Activated CD8-positive, alpha-beta T cell treated with anti-CD3 and anti-CD28 coated beads for 36 hours (primary cell): ENCODE results near the gene MMD. TPM values are rescaled to one million over a fixed set of nuclear protein-coding genes. Genes with fewer than 3 reads are reported as not detected.
"Not testable (repeated sequence)": the region's sequence is repeated elsewhere in the genome, so short reads cannot be mapped to it uniquely, and the experiment has no call there.

ENCODE experiments used
- ATAC-seq: fragments of 200-7000 bp; cut with Tn5 transposase; one replicate; pipeline ENCODE4 v1.10.0; 2021; ENCODE audit warnings: mild to moderate bottlenecking, moderate library complexity
- CTCF ChIA-PET: fragments of 350-600 bp; sonication (Branson Sonifier 250); formaldehyde crosslinking; loops from one replicate; lab custom pipeline; 2021; ENCODE audit warnings: antibody characterized with exemption; lab: Charles Lee
- POLR2A ChIA-PET: fragments of 350-600 bp; sonication (Branson Sonifier 250); formaldehyde crosslinking; loops from one replicate; lab custom pipeline; 2021; ENCODE audit warnings: antibody characterized with exemption; lab: Charles Lee
- DNase-seq: peaks from one replicate; pipeline ENCODE4 v3.0.0-alpha.2; 2020
- H3K27ac Mint-ChIP-seq: one replicate; pipeline ENCODE4 v1.8.0; 2021; ENCODE audit warnings: mild to moderate bottlenecking, mixed read lengths
- H3K27me3 Mint-ChIP-seq: one replicate; pipeline ENCODE4 v1.8.0; 2021; ENCODE audit warnings: mixed read lengths
- H3K36me3 Mint-ChIP-seq: one replicate; pipeline ENCODE4 v1.8.0; 2021; ENCODE audit warnings: low read depth, mixed read lengths
- H3K4me1 Mint-ChIP-seq: one replicate; pipeline ENCODE4 v1.8.0; 2021; ENCODE audit warnings: low read depth, mixed read lengths
- H3K4me3 Mint-ChIP-seq: one replicate; pipeline ENCODE4 v1.8.0; 2021; ENCODE audit warnings: mild to moderate bottlenecking, moderate library complexity, mixed read lengths
- H3K9me3 Mint-ChIP-seq: one replicate; pipeline ENCODE4 v1.8.0; 2021; ENCODE audit warnings: mixed read lengths
- intact Hi-C: fragments of 100-400 bp; cut with micrococcal nuclease; formaldehyde crosslinking; loops from one replicate; pipeline ENCODE4 v1.10.0; 2022
- total RNA-seq, 2 experiments: library from RNA; stranded (reverse); gene quantifications; one replicate each; pipeline ENCODE4 v1.2.3, GENCODE V29; 2021
- TF ChIP-seq, protein P1 (sequence below): fragments of 200-600 bp; IDR thresholded peaks from one replicate; pipeline ENCODE4 v1.8.0; 2022; ENCODE audit warnings: antibody characterized with exemption, mild to moderate bottlenecking

The MMD gene
- total RNA-seq, 2 experiments from 2014 or later = 27.0 to 39.3 TPM

DNA sequence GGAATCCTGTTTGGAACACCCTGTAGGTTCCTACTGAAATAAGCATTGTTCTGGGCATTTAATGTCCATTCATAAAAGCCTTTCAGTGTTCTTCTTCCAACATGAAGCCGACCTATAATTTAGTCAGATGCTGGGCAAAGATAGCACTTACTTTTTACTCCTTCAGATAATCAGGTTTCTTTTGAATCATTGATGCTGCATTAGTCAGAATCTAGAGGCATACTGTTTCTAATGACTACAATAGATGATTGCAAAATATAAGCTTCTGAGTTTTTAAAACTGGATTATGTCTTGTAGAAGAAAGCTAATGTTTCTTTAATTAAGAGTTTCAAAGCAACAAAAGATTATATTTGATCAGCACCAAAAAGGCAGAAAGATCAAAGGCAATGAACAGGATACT lies 16.0 kb downstream of the MMD start:
- DNase-seq (no peak), ATAC-seq (no peak)
- POLR2A ChIA-PET = no interaction called here
- Mint-ChIP-seq H3K9me3 (no peaks in the 10 kb centered on the region), H3K4me1 (no peaks in the 10 kb centered on the region), H3K27ac (no peak overlapping the region), H3K36me3 (peaks cover 55% of the 10 kb centered on the region), H3K4me3 (no peak overlapping the region), H3K27me3 (no peaks in the 10 kb centered on the region)
- CTCF ChIA-PET = interaction anchor here (1.3 kb wide), 1 partner anchor 109 kb away, joined by 5 read pairs; no protein-coding TSS in a partner anchor
- intact Hi-C loops = no loop called here
- TF ChIP-seq, protein P1, sequence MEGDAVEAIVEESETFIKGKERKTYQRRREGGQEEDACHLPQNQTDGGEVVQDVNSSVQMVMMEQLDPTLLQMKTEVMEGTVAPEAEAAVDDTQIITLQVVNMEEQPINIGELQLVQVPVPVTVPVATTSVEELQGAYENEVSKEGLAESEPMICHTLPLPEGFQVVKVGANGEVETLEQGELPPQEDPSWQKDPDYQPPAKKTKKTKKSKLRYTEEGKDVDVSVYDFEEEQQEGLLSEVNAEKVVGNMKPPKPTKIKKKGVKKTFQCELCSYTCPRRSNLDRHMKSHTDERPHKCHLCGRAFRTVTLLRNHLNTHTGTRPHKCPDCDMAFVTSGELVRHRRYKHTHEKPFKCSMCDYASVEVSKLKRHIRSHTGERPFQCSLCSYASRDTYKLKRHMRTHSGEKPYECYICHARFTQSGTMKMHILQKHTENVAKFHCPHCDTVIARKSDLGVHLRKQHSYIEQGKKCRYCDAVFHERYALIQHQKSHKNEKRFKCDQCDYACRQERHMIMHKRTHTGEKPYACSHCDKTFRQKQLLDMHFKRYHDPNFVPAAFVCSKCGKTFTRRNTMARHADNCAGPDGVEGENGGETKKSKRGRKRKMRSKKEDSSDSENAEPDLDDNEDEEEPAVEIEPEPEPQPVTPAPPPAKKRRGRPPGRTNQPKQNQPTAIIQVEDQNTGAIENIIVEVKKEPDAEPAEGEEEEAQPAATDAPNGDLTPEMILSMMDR = no peak

DNA sequence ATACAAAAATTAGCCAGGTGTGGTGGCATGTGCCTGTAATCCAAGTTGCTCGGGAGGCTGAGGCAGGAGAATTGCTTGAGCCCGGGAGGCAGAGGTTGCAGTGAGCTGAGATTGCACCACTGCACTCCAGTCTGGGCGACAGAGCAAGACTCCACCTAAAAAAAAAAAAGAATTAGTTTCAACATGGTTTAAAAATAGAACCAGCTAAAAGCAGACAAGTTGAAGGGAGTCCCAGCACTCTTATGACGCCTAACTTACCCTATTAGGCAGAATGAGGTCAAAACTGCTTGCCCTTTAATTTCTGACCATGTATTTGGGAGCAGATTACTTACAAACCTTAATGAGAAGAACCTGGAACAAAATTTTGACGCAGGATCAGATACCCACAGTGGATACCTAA lies 17.4 kb downstream of the MMD start:
- POLR2A ChIA-PET, intact Hi-C loops, H3K27ac Mint-ChIP-seq, DNase-seq, H3K4me1 Mint-ChIP-seq, H3K9me3 Mint-ChIP-seq, H3K4me3 Mint-ChIP-seq, ATAC-seq, H3K27me3 Mint-ChIP-seq: not testable (repeated sequence)
- CTCF ChIA-PET = interaction anchor here (0.6 kb wide), 1 partner anchor 1054 kb away, joined by 3 read pairs; no protein-coding TSS in a partner anchor
- peaks cover 43% of the 10 kb centered on the region for H3K36me3 Mint-ChIP-seq

DNA sequence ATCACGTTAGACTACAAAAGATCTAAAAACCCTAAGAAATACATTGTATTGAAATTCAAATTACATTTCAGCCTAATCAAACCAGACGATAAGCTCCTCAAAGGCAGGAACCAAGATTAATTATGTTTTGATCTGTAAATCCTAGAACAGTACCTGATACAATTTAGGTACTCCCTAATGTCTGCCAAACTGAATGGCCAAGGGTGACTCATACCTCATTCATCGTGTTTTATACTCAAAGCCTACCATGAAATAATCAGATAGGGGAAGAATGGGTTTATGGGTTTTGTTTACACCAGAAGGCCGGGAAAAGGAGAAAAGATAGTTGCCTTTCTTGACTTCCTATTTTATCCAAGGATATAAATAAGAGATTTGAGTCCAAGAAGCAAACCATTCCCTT lies 19.3 kb downstream of the MMD start:
- H3K4me1 Mint-ChIP-seq = no peaks in the 10 kb centered on the region

DNA sequence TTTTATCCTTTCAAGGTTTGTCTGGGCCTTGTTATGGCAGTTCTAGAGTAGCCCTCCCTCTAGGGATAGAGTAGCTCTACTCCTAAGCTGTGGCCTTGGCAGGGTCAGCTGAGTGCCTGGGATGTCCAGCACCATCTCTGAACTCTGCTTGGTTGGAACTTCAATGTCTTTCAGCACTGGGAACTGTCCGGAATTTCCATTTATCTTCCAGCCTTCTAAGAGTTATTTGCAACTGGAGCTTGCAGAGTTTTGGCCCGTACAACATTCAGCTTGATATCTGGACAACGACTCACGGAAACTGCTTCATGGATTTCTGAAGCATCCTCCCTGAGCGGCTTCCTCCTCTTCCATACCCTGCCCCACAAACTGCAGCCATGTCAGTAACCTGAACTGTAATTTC lies 22.9 kb downstream of the MMD start:
- CTCF ChIA-PET = interaction anchor here (1.1 kb wide), 1 partner anchor 116 kb away, joined by 3 read pairs; no protein-coding TSS in a partner anchor
- POLR2A ChIA-PET = no interaction called here
- Mint-ChIP-seq H3K36me3 (peaks cover 33% of the 10 kb centered on the region), H3K4me3 (no peak overlapping the region), H3K9me3 (no peaks in the 10 kb centered on the region), H3K4me1 (no peaks in the 10 kb centered on the region), H3K27me3 (no peaks in the 10 kb centered on the region), H3K27ac (no peak overlapping the region)
- TF ChIP-seq, protein P1 = no peak
- ATAC-seq (no peak), DNase-seq (no peak)
- intact Hi-C loops = no loop called here

More for the DNA sequence above, 19.3 kb downstream of the MMD start:
- POLR2A ChIA-PET = no interaction called here
- no peak overlapping the region for H3K27ac Mint-ChIP-seq
- no peak overlapping the region for H3K4me3 Mint-ChIP-seq
- CTCF ChIA-PET = no interaction called here
- no peaks in the 10 kb centered on the region for H3K9me3 Mint-ChIP-seq
- H3K27me3 Mint-ChIP-seq = no peaks in the 10 kb centered on the region
- intact Hi-C loops = no loop called here
- ATAC-seq (no peak), DNase-seq (no peak)
- H3K36me3 Mint-ChIP-seq = peaks cover 42% of the 10 kb centered on the region
- TF ChIP-seq, protein P1 = no peak

DNA sequence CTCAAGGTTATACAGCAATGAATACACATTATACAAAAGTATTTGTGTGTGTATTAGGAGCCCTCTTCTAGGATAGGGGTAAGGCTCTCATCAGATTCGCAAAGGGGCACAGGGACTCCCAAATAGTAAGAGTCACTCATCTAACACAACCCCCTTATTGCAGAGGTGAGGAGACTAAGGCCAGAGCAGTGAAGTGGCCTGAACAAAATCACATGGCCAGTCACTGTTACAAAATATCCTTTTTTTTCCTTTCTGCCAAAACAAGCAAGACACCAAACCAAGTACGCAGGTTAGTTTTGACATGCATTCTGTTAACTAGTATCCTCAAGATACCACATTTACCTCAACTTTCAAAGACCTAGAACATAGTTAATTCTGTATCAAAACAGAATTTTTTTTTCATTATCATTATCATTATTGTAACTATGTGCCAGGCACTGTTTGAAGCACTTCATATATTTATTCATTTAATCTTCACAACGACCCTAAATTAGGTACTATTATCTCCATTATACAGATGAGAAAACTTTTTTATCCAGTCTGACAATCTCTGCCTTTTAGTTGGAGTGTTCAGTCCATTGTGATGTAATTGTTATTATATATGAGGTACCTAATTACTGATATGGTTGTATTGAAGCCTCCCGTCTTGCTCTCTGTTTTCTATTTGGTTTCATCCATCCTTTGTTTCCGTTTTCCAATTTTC lies 25.7 kb downstream of the MMD start:
- no peaks in the 10 kb centered on the region for H3K27me3 Mint-ChIP-seq
- H3K4me1 Mint-ChIP-seq = no peaks in the 10 kb centered on the region
- TF ChIP-seq, protein P1 = no peak
- POLR2A ChIA-PET = no interaction called here
- DNase-seq (no peak), ATAC-seq (no peak)
- H3K4me3 Mint-ChIP-seq = no peak overlapping the region
- H3K27ac Mint-ChIP-seq = no peak overlapping the region
- H3K36me3 Mint-ChIP-seq = peaks cover 30% of the 10 kb centered on the region
- CTCF ChIA-PET = no interaction called here
- intact Hi-C loops = no loop called here
- H3K9me3 Mint-ChIP-seq = no peaks in the 10 kb centered on the region
